ENCODE measurements around the gene PRDM16.

The PRDM16 gene

GRCh38 chr1:3337798-3338724 is 269.1 kb downstream of the PRDM16 start:
- no peak for ATAC-seq
- TF ChIP-seq ZNF8 (CRISPR knock-in tag; IDR thresholded peaks at IDR 0.05), result no peak
- no peak for TF ChIP-seq ZC3H10 (CRISPR knock-in tag; IDR thresholded peaks at IDR 0.05)
- no peak for TF ChIP-seq PPARA (CRISPR knock-in tag; IDR thresholded peaks at IDR 0.05; ENCODE audit: borderline replicate concordance)
- no peak for TF ChIP-seq SNAI2 (CRISPR knock-in tag; IDR thresholded peaks at IDR 0.05)
- TF ChIP-seq OSR1 (CRISPR knock-in tag; IDR thresholded peaks at IDR 0.05), result no peak
- no peak for TF ChIP-seq ZFP3 (CRISPR knock-in tag; IDR thresholded peaks at IDR 0.05)
- TF ChIP-seq BACH2 (CRISPR knock-in tag; IDR thresholded peaks at IDR 0.05; ENCODE audit: borderline replicate concordance), result no peak
- TF ChIP-seq POU6F1 (CRISPR knock-in tag; IDR thresholded peaks at IDR 0.05; ENCODE audit: borderline replicate concordance, low read depth), result no peak
- no peak for TF ChIP-seq TCF4 (CRISPR knock-in tag; IDR thresholded peaks at IDR 0.05; ENCODE audit: borderline replicate concordance)
- TF ChIP-seq ISL1 (CRISPR knock-in tag; IDR thresholded peaks at IDR 0.05), result no peak
- TF ChIP-seq RARB (CRISPR knock-in tag; IDR thresholded peaks at IDR 0.05), result no peak
- no peak for TF ChIP-seq ZNF70 (CRISPR knock-in tag; IDR thresholded peaks at IDR 0.05)
- no peak for TF ChIP-seq GLIS3 (CRISPR knock-in tag; IDR thresholded peaks at IDR 0.05)
- TF ChIP-seq ARNTL (CRISPR knock-in tag; IDR thresholded peaks at IDR 0.05; ENCODE audit: borderline replicate concordance, low read depth), result no peak
- TF ChIP-seq ZNF565 (CRISPR knock-in tag; conservative IDR thresholded peaks at IDR 0.05; ENCODE audit: low read depth), result no peak
- TF ChIP-seq CREB5 (CRISPR knock-in tag; IDR thresholded peaks at IDR 0.05; ENCODE audit: low read depth), result no peak
- no peak for TF ChIP-seq TOX (CRISPR knock-in tag; IDR thresholded peaks at IDR 0.05; ENCODE audit: borderline replicate concordance)
- no peak for TF ChIP-seq ZFP30 (CRISPR knock-in tag; IDR thresholded peaks at IDR 0.05)

GRCh38 chr1:3338725-3339070 is 269.7 kb downstream of the PRDM16 start:
- no peak for TF ChIP-seq OSR1 (CRISPR knock-in tag; IDR thresholded peaks at IDR 0.05)
- no peak for TF ChIP-seq CREB5 (CRISPR knock-in tag; IDR thresholded peaks at IDR 0.05; ENCODE audit: low read depth)
- no peak for TF ChIP-seq TCF4 (CRISPR knock-in tag; IDR thresholded peaks at IDR 0.05; ENCODE audit: borderline replicate concordance)
- TF ChIP-seq ZNF70 (CRISPR knock-in tag; IDR thresholded peaks at IDR 0.05), result no peak
- TF ChIP-seq ZC3H10 (CRISPR knock-in tag; IDR thresholded peaks at IDR 0.05), result no peak
- TF ChIP-seq ISL1 (CRISPR knock-in tag; IDR thresholded peaks at IDR 0.05), result no peak
- TF ChIP-seq ESRRG (CRISPR knock-in tag; IDR thresholded peaks at IDR 0.05), result no peak
- no peak for ATAC-seq

- no peak for TF ChIP-seq GLIS3 (CRISPR knock-in tag; IDR thresholded peaks at IDR 0.05)
- TF ChIP-seq ZC3H10 (CRISPR knock-in tag; IDR thresholded peaks at IDR 0.05), result no peak
- TF ChIP-seq RARB (CRISPR knock-in tag; IDR thresholded peaks at IDR 0.05), result no peak
- no peak for TF ChIP-seq CREB5 (CRISPR knock-in tag; IDR thresholded peaks at IDR 0.05; ENCODE audit: low read depth)
- TF ChIP-seq OSR1 (CRISPR knock-in tag; IDR thresholded peaks at IDR 0.05), result no peak
- TF ChIP-seq ZNF565 (CRISPR knock-in tag; conservative IDR thresholded peaks at IDR 0.05; ENCODE audit: low read depth), result no peak
- no peak for TF ChIP-seq TCF4 (CRISPR knock-in tag; IDR thresholded peaks at IDR 0.05; ENCODE audit: borderline replicate concordance)
- TF ChIP-seq ESRRG (CRISPR knock-in tag; IDR thresholded peaks at IDR 0.05), result no peak
- TF ChIP-seq ZNF70 (CRISPR knock-in tag; IDR thresholded peaks at IDR 0.05), result no peak
- TF ChIP-seq PATZ1 (CRISPR knock-in tag; IDR thresholded peaks at IDR 0.05; ENCODE audit: borderline replicate concordance), result no peak
- no peak for ATAC-seq
Measured at GRCh38 chr1:3339856-3340255, 270.9 kb downstream of the PRDM16 start.
